Body of pancreas (tissue), 4 donors: ENCODE data around the gene LIG3.

Source experiments
- POLR2A ChIP-seq, 3 donors: fragments of 450-650 bp; IDR thresholded peaks; one replicate each; pipeline ENCODE4 v1.6.1; 2016; ENCODE audit warnings: antibody characterized with exemption in 3 of 3, mild to moderate bottlenecking in 2 of 3
- TF ChIP-seq, protein P1 (sequence below), 7 experiments: fragments of 450-650 bp in 4 of 7; fragments of 200-600 bp in 3 of 7; sonication (generic) in 3 of 7; IDR thresholded peaks; one replicate each; pipeline ENCODE4 v1.5.1; 2016 to 2019; ENCODE audit warnings: antibody characterized with exemption in 7 of 7

DNA sequence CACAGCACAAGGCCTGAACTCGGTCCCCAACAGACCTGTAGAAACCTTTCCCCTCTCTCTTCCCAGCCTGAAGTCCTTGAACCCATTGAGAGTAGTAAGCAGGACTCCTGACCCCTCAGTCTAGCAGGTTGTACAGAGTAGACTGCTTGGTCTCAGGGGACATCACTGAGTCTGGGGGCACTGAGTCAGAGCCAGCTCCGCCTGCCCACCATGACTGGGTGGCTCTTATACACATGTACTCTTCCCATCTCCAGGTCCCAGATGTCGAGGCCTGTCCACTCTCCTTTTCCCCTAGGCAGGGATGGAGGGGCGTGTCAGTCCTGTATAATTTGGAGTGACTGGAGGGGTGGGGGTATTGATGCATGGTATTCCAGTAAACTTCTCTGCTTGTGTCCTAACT is 23.5 kb downstream of the LIG3 start:
- TF ChIP-seq, protein P1, sequence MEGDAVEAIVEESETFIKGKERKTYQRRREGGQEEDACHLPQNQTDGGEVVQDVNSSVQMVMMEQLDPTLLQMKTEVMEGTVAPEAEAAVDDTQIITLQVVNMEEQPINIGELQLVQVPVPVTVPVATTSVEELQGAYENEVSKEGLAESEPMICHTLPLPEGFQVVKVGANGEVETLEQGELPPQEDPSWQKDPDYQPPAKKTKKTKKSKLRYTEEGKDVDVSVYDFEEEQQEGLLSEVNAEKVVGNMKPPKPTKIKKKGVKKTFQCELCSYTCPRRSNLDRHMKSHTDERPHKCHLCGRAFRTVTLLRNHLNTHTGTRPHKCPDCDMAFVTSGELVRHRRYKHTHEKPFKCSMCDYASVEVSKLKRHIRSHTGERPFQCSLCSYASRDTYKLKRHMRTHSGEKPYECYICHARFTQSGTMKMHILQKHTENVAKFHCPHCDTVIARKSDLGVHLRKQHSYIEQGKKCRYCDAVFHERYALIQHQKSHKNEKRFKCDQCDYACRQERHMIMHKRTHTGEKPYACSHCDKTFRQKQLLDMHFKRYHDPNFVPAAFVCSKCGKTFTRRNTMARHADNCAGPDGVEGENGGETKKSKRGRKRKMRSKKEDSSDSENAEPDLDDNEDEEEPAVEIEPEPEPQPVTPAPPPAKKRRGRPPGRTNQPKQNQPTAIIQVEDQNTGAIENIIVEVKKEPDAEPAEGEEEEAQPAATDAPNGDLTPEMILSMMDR (IDR thresholded peaks at IDR 0.05), result no peak
- TF ChIP-seq POLR2A (IDR thresholded peaks at IDR 0.05), result no peak
